ENCODE results near the gene STEAP2. TPM values are rescaled to one million over a fixed set of nuclear protein-coding genes. Genes with fewer than 3 reads are reported as not detected.

The STEAP2 gene
- total RNA-seq, 1 experiment from 2014 or later = 0.68 TPM

DNA sequence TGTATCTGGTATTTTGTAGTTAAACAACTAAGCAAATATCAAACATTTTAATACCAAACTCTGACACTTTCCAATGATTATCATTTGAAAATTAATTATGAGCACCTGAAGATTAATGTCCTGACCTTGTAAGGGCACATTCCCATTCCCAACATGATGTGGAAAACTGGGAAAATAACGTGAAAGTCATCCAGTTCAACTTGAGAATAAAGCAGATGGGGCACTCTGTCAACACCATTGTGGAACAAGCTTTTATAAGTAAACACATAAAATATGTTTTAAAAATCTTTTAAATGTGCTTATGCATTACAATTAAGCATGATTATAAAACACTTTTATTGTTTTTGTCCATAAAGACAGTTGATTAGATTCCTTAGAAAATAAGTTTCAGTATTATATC is 14.1 kb downstream of the STEAP2 start:
- POLR2A ChIA-PET = no interaction called here
- H3K27me3 Mint-ChIP-seq (ENCODE audit: insufficient read depth, unreplicated experiment) = peaks cover 15% of the 10 kb centered on the region

DNA sequence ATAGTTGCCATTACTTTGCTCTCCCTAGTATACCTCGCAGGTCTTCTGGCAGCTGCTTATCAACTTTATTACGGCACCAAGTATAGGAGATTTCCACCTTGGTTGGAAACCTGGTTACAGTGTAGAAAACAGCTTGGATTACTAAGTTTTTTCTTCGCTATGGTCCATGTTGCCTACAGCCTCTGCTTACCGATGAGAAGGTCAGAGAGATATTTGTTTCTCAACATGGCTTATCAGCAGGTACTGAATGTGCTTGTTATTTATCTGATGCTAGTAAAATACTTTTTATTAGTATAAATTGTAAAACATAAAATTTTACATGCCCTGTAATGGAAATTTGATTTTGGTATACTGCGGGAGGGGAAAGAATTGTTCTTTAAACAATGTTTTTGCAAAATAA is 15.7 kb downstream of the STEAP2 start:
- Mint-ChIP-seq H3K9me3 (ENCODE audit: unreplicated experiment) (no peaks in the 10 kb centered on the region), H3K4me1 (ENCODE audit: insufficient read depth, unreplicated experiment) (peaks cover 6% of the 10 kb centered on the region), H3K36me3 (ENCODE audit: insufficient read depth, unreplicated experiment) (no peaks in the 10 kb centered on the region), H3K27ac (ENCODE audit: low read depth, unreplicated experiment) (no peak overlapping the region), H3K27me3 (ENCODE audit: insufficient read depth, unreplicated experiment) (peaks cover 10% of the 10 kb centered on the region), H3K4me3 (ENCODE audit: unreplicated experiment) (no peak overlapping the region)
- BruUV-seq (replicated peaks) = no TSS peak
- no peak for DNase-seq (ENCODE audit: unreplicated experiment)
- intact Hi-C loops (cut with micrococcal nuclease) = no loop called here
- ChIA-PET CTCF (interaction anchor here (0.9 kb wide), 1 partner anchor 74 kb away, joined by 3 read pairs; no protein-coding TSS in a partner anchor), POLR2A (interaction anchor here (0.9 to 1.5 kb wide), 2 partner anchors 15 to 17 kb away, joined by 3 read pairs; no protein-coding TSS in a partner anchor)
- TF ChIP-seq, protein P1, sequence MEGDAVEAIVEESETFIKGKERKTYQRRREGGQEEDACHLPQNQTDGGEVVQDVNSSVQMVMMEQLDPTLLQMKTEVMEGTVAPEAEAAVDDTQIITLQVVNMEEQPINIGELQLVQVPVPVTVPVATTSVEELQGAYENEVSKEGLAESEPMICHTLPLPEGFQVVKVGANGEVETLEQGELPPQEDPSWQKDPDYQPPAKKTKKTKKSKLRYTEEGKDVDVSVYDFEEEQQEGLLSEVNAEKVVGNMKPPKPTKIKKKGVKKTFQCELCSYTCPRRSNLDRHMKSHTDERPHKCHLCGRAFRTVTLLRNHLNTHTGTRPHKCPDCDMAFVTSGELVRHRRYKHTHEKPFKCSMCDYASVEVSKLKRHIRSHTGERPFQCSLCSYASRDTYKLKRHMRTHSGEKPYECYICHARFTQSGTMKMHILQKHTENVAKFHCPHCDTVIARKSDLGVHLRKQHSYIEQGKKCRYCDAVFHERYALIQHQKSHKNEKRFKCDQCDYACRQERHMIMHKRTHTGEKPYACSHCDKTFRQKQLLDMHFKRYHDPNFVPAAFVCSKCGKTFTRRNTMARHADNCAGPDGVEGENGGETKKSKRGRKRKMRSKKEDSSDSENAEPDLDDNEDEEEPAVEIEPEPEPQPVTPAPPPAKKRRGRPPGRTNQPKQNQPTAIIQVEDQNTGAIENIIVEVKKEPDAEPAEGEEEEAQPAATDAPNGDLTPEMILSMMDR (IDR thresholded peaks at IDR 0.05; ENCODE audit: unreplicated experiment) = no peak

More for the DNA sequence above, 14.1 kb downstream of the STEAP2 start:
- Mint-ChIP-seq H3K4me3 (ENCODE audit: unreplicated experiment) (no peak overlapping the region), H3K36me3 (ENCODE audit: insufficient read depth, unreplicated experiment) (no peaks in the 10 kb centered on the region), H3K9me3 (ENCODE audit: unreplicated experiment) (no peaks in the 10 kb centered on the region), H3K27ac (ENCODE audit: low read depth, unreplicated experiment) (no peak overlapping the region), H3K4me1 (ENCODE audit: insufficient read depth, unreplicated experiment) (peaks cover 6% of the 10 kb centered on the region)
- CTCF ChIA-PET = interaction anchor here (5.5 kb wide), 1 partner anchor 14 kb away, joined by 24 read pairs; the partner anchor contains the start of gene STEAP2
- no peak for DNase-seq (ENCODE audit: unreplicated experiment)
- BruUV-seq (replicated peaks) = no TSS peak
- TF ChIP-seq, protein P1 (IDR thresholded peaks at IDR 0.05; ENCODE audit: unreplicated experiment) = no peak
- intact Hi-C loops (cut with micrococcal nuclease) = no loop called here

DNA sequence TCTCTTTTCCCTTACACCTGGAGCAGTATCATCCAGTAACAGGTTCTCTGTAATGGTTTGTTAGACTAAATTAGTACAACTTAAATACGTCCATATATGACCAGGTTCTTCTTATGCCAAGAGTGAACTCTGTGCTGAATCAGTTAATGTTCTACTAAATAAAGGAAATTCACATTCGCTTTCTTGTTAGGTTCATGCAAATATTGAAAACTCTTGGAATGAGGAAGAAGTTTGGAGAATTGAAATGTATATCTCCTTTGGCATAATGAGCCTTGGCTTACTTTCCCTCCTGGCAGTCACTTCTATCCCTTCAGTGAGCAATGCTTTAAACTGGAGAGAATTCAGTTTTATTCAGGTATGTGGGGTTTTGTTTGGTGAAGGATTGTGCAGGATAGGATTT is 18.1 kb downstream of the STEAP2 start:
- CTCF ChIA-PET = no interaction called here

DNA sequence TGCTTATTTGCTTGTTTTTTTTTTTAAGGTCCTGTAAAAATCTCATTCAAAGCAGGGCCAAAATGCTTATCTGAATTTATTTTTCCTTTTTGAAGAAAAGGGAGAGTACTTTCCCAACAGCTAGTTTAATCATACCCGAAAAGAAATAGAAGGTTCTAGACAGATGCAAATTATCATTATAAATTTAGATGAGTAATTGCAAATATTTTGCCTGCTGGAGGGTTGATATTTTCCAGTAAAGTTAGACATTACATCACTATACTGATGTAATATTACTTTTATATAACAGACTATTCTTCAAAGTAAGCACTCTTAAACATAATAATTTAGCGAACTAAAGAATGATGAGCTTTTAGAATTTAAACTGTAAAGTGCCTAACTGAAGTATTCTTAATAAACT is 19.3 kb downstream of the STEAP2 start:
- peaks cover 10% of the 10 kb centered on the region for H3K27me3 Mint-ChIP-seq (ENCODE audit: insufficient read depth, unreplicated experiment)
- H3K4me1 Mint-ChIP-seq (ENCODE audit: insufficient read depth, unreplicated experiment) = no peaks in the 10 kb centered on the region
- BruUV-seq (replicated peaks) = no TSS peak
- intact Hi-C loops (cut with micrococcal nuclease) = no loop called here
- no peaks in the 10 kb centered on the region for H3K9me3 Mint-ChIP-seq (ENCODE audit: unreplicated experiment)
- ChIA-PET POLR2A (no interaction called here), CTCF (no interaction called here)
- DNase-seq (ENCODE audit: unreplicated experiment) = no peak
- no peaks in the 10 kb centered on the region for H3K36me3 Mint-ChIP-seq (ENCODE audit: insufficient read depth, unreplicated experiment)
- H3K27ac Mint-ChIP-seq (ENCODE audit: low read depth, unreplicated experiment) = no peak overlapping the region
- TF ChIP-seq, protein P1 (IDR thresholded peaks at IDR 0.05; ENCODE audit: unreplicated experiment) = no peak
- H3K4me3 Mint-ChIP-seq (ENCODE audit: unreplicated experiment) = no peak overlapping the region

More for the DNA sequence above, 18.1 kb downstream of the STEAP2 start:
- H3K27me3 Mint-ChIP-seq (ENCODE audit: insufficient read depth, unreplicated experiment) = peaks cover 10% of the 10 kb centered on the region
- no TSS peak for BruUV-seq (replicated peaks)
- no peak overlapping the region for H3K4me3 Mint-ChIP-seq (ENCODE audit: unreplicated experiment)
- H3K4me1 Mint-ChIP-seq (ENCODE audit: insufficient read depth, unreplicated experiment) = no peaks in the 10 kb centered on the region
- H3K27ac Mint-ChIP-seq (ENCODE audit: low read depth, unreplicated experiment) = no peak overlapping the region
- no peaks in the 10 kb centered on the region for H3K36me3 Mint-ChIP-seq (ENCODE audit: insufficient read depth, unreplicated experiment)
- TF ChIP-seq, protein P1 (IDR thresholded peaks at IDR 0.05; ENCODE audit: unreplicated experiment) = no peak
- no peak for DNase-seq (ENCODE audit: unreplicated experiment)
- no peaks in the 10 kb centered on the region for H3K9me3 Mint-ChIP-seq (ENCODE audit: unreplicated experiment)
- POLR2A ChIA-PET = no interaction called here
- intact Hi-C loops (cut with micrococcal nuclease) = no loop called here

Measured in MCF 10A (cell line).